Measurements from ENCODE around the gene STX2.

DNA sequence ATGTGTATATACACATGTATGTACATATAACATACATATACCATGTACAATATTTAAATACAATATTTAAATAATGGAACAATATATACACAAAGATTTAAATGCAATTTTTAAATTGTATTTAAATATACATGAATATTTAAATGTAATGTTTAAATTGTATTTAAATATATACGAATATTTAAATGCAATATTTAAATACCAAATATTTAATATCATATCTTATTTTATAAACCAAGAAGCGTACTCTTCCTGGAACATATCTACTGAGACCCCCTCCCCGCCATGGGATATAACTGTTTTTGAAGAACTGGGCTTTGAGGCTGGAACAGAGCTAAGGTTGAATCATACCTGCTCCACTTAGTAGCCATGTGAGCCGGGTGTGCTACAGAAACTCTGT lies 93.1 kb downstream of the STX2 start:
- TF ChIP-seq, protein P1, sequence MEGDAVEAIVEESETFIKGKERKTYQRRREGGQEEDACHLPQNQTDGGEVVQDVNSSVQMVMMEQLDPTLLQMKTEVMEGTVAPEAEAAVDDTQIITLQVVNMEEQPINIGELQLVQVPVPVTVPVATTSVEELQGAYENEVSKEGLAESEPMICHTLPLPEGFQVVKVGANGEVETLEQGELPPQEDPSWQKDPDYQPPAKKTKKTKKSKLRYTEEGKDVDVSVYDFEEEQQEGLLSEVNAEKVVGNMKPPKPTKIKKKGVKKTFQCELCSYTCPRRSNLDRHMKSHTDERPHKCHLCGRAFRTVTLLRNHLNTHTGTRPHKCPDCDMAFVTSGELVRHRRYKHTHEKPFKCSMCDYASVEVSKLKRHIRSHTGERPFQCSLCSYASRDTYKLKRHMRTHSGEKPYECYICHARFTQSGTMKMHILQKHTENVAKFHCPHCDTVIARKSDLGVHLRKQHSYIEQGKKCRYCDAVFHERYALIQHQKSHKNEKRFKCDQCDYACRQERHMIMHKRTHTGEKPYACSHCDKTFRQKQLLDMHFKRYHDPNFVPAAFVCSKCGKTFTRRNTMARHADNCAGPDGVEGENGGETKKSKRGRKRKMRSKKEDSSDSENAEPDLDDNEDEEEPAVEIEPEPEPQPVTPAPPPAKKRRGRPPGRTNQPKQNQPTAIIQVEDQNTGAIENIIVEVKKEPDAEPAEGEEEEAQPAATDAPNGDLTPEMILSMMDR (IDR thresholded peaks at IDR 0.05; ENCODE audit: low read depth, low read length, poor library complexity, severe bottlenecking): no peak
- no peak for TF ChIP-seq EZH2phosphoT487 (IDR thresholded peaks at IDR 0.05; ENCODE audit: borderline replicate concordance, low read length)

All from DOHH2 (cell line).